Measurements from ENCODE around the gene KIF13A. TPM values are rescaled to one million over a fixed set of nuclear protein-coding genes. Genes with fewer than 3 reads are reported as not detected.

KIF13A gene
- total RNA-seq, 2 experiments from 2014 or later, result 0.91 to 1.4 TPM

- H3K9me3 Mint-ChIP-seq, result no peaks in the 10 kb centered on the region
- no peaks in the 10 kb centered on the region for H3K4me1 Mint-ChIP-seq (ENCODE audit: low read depth)
- Histone ChIP-seq H3K36me3 (ENCODE audit: insufficient read depth, low read length) (no peaks in the 10 kb centered on the region), H3K27ac (ENCODE audit: low read depth in 1 of 2, low read length in 2 of 2) (no peak overlapping the region), H3K27me3 (ENCODE audit: control insufficient read depth in 1 of 2, insufficient read depth in 2 of 2, low read length in 2 of 2) (peaks cover 0 to 2% of the 10 kb centered on the region in 2 experiments), H3K4me1 (ENCODE audit: insufficient read depth, low read length) (no peaks in the 10 kb centered on the region), H3K9me3 (ENCODE audit: control insufficient read depth in 1 of 2, insufficient read depth in 1 of 2, low read length in 2 of 2) (no peaks in the 10 kb centered on the region), H3K4me3 (ENCODE audit: low read length) (no peak overlapping the region)
- no peak for TF ChIP-seq CTCF (IDR thresholded peaks at IDR 0.05)
- intact Hi-C loops (cut with DNase I, micrococcal nuclease), result no loop called here
- DNase-seq (no peak), ATAC-seq (ENCODE audit: poor library complexity) (no peak)
- no peaks in the 10 kb centered on the region for H3K36me3 Mint-ChIP-seq (ENCODE audit: low read depth)
- H3K4me3 Mint-ChIP-seq, result no peak overlapping the region
- no peak overlapping the region for H3K27ac Mint-ChIP-seq
- CTCF ChIA-PET, result interaction anchor here (0.7 kb wide), 1 partner anchor 154 kb away, joined by 4 read pairs; no protein-coding TSS in a partner anchor
- peaks cover 10% of the 10 kb centered on the region for H3K27me3 Mint-ChIP-seq
- POLR2A ChIA-PET, result no interaction called here
These were observed 118.3 kb downstream of the KIF13A start for GRCh38 chr6:17869010-17869752.

GRCh38 chr6:17867880-17868279, 119.6 kb downstream of the KIF13A start:
- peaks cover 0 to 2% of the 10 kb centered on the region in 2 experiments for H3K27me3 ChIP-seq (ENCODE audit: control insufficient read depth in 1 of 2, insufficient read depth in 2 of 2, low read length in 2 of 2)
- DNase-seq (no peak), ATAC-seq (ENCODE audit: poor library complexity) (no peak)
- H3K27me3 Mint-ChIP-seq, result peaks cover 19% of the 10 kb centered on the region
- ChIA-PET POLR2A (no interaction called here), CTCF (no interaction called here)
- no peaks in the 10 kb centered on the region for H3K36me3 Mint-ChIP-seq (ENCODE audit: low read depth)
- no peak for TF ChIP-seq CTCF (IDR thresholded peaks at IDR 0.05)
- H3K9me3 ChIP-seq (ENCODE audit: control insufficient read depth in 1 of 2, insufficient read depth in 1 of 2, low read length in 2 of 2), result no peaks in the 10 kb centered on the region
- intact Hi-C loops (cut with DNase I, micrococcal nuclease), result no loop called here
- no peak overlapping the region for H3K27ac Mint-ChIP-seq
- no peak overlapping the region for H3K4me3 Mint-ChIP-seq
- no peaks in the 10 kb centered on the region for H3K9me3 Mint-ChIP-seq
- no peaks in the 10 kb centered on the region for H3K36me3 ChIP-seq (ENCODE audit: insufficient read depth, low read length)
- no peak overlapping the region for H3K27ac ChIP-seq (ENCODE audit: low read depth in 1 of 2, low read length in 2 of 2)
- H3K4me3 ChIP-seq (ENCODE audit: low read length), result no peak overlapping the region
- H3K4me1 ChIP-seq (ENCODE audit: insufficient read depth, low read length), result no peaks in the 10 kb centered on the region
- no peaks in the 10 kb centered on the region for H3K4me1 Mint-ChIP-seq (ENCODE audit: low read depth)

GRCh38 chr6:17866876-17867444, 120.5 kb downstream of the KIF13A start:
- H3K27me3 ChIP-seq (ENCODE audit: control insufficient read depth in 1 of 2, insufficient read depth in 2 of 2, low read length in 2 of 2), result peaks cover 0 to 2% of the 10 kb centered on the region in 2 experiments
- no peak overlapping the region for H3K4me3 ChIP-seq (ENCODE audit: low read length)
- H3K36me3 ChIP-seq (ENCODE audit: insufficient read depth, low read length), result no peaks in the 10 kb centered on the region
- H3K27ac Mint-ChIP-seq, result no peak overlapping the region
- TF ChIP-seq CTCF (IDR thresholded peaks at IDR 0.05), result no peak
- ChIA-PET POLR2A (no interaction called here), CTCF (no interaction called here)
- ATAC-seq (ENCODE audit: poor library complexity), result no peak
- DNase-seq, result no peak
- H3K27me3 Mint-ChIP-seq, result peaks cover 19% of the 10 kb centered on the region
- no peak overlapping the region for H3K4me3 Mint-ChIP-seq
- H3K9me3 Mint-ChIP-seq, result no peaks in the 10 kb centered on the region
- H3K36me3 Mint-ChIP-seq (ENCODE audit: low read depth), result no peaks in the 10 kb centered on the region
- H3K4me1 ChIP-seq (ENCODE audit: insufficient read depth, low read length), result no peaks in the 10 kb centered on the region
- intact Hi-C loops (cut with DNase I, micrococcal nuclease), result no loop called here
- no peaks in the 10 kb centered on the region for H3K9me3 ChIP-seq (ENCODE audit: control insufficient read depth in 1 of 2, insufficient read depth in 1 of 2, low read length in 2 of 2)
- no peaks in the 10 kb centered on the region for H3K4me1 Mint-ChIP-seq (ENCODE audit: low read depth)
- H3K27ac ChIP-seq (ENCODE audit: low read depth in 1 of 2, low read length in 2 of 2), result no peak overlapping the region

All from CD4-positive, alpha-beta T cell (primary cell).